GM19324 (cell line): ENCODE results near the gene AMY2A.
"Not testable (repeated sequence)": the region's sequence is repeated elsewhere in the genome, so short reads cannot be mapped to it uniquely, and the experiment has no call there.

Experiments
- ATAC-seq: cut with Tn5 transposase; IDR thresholded peaks from one replicate; pipeline ENCODE4 v1.9.1; 2021; ENCODE audit warnings: mild to moderate bottlenecking, moderate library complexity; ENCODE audit not compliant: unreplicated experiment, low FRiP score

AMY2A gene

DNA sequence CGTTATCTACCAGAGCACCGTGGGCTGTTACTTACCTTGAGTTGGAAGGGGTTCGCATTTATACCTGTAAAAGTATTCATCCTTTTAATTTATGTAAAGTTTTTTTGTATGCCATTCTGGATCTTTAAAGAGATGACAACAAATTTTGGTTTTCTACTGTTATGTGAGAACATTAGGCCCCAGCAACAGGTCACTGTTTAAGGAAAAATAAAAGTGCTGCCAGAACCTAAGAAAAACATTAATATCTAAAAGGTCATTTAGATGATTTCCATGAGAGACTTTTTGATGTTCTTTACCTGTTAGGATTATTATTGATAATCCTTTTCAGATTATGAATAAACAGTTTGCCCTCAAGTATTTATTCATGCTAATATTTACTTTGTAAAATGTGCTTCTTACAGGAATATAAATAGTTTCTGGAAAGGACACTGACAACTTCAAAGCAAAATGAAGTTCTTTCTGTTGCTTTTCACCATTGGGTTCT, at the start of gene AMY2A:
AMY2A (plus strand) TSS at position 434 of the 484 bp plus-strand sequence; CDS start at position 448, 14 bp downstream.
- ATAC-seq = not testable (repeated sequence)

GRCh38 chr1:103569493-103569892, 47.7 kb upstream of the AMY2A start:
- ATAC-seq = no peak

- ATAC-seq = not testable (repeated sequence)
Measured at GRCh38 chr1:103571289-103571688, 45.9 kb upstream of the AMY2A start, which contains the start of gene AMY2B. Gene AMY2B (plus strand): TSS chr1:103571589. CDS start chr1:103571603, 14 bp downstream.

DNA sequence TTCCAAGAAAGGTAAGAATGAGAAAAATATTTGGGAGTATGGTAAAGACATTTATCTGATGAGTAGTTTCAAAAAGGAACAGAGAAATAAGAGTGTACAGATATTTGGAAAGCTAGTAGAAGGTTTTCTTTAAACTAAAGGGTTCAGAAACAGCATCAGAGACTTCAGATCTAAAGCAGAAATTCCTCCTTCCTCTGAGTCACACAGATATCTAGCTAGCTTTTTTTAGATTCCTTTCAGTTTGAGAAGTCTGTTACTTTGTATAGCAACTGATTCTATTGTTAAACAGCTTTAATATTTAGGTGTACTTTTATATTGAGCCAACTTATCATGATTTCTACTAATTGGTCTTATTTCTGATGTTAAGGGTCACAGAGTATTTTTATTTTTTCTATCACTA, 41.2 kb upstream of the AMY2A start:
- no peak for ATAC-seq

- not testable (repeated sequence) for ATAC-seq
Measured at GRCh38 chr1:103576784-103577183, 40.4 kb upstream of the AMY2A start.

- no peak for ATAC-seq
Measured at GRCh38 chr1:103582464-103582863, 34.8 kb upstream of the AMY2A start.

DNA sequence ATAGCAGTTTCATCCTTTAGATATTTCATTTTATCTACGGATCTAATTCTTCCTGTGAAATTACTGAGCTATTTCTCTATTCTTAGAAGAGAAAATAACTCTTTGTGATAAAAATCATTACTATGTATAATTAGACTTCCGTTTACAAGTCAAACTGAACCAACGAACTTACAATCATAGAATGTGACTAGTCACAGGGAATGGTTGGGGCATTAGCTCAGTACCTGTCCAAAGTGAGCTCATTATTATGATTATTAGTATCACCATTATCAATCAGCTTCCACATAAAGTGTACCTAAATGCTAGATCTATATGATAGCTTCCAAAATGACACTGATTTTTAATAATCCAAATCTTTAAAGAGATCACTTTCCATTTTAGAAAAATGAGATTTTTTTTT, 33.3 kb upstream of the AMY2A start:
- no peak for ATAC-seq

DNA sequence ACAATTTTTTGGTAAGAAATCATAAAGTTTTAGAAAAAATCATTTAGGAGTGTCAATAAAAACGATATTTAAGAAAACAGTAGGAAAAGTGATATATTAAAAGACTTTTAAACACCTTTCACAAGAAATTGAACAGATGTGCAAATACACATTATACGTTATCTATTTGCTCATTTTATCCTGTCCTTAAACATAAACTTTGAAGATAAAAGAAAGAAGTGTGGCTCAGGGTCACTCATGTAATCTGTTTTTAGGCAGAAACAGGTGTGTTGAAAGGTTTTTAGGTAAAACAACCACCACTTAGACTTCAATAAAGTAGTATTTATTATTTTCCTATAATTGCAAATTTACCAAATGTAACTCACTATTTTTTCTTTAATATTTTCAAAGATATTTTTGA, 32.7 kb upstream of the AMY2A start:
- ATAC-seq = no peak

DNA sequence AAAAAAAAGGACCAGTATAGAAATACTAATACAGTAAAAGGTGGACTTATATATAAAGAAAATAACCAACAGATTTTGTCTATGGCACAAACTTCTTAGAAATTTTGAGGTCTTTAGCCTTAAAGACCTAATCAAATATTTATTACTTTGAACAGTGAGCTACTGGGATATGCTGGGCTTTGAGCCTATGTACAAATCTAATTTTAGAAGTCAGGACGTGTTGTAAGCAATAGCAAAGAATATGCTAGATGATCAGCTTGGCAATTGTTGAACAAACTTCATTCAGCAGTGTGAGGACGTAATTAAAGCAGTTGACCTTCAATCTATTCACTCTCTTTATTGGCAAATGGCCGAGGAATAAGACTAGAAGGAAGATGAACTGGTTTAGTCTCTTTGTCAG, 14.5 kb upstream of the AMY2A start:
- not testable (repeated sequence) for ATAC-seq

DNA sequence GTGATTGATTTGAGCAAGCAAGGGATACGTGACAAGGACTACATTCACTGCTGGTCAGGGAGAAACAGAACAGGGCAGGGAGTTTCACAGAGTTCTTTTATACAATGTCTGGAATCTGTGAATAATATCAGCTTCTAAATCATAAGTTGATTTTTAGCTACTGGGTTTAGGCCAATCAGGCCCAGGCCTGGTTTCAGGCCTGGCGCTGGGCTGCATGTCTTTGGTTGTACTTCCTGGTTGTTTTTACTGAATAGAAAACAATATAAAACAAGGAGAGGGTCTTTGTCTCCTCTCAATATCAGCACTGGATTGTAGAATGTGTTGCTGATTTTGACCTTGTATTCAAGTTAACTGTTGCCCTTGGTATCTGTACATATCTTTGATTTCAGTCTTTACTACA, 865 bp upstream of the AMY2A start:
- ATAC-seq = no peak

DNA sequence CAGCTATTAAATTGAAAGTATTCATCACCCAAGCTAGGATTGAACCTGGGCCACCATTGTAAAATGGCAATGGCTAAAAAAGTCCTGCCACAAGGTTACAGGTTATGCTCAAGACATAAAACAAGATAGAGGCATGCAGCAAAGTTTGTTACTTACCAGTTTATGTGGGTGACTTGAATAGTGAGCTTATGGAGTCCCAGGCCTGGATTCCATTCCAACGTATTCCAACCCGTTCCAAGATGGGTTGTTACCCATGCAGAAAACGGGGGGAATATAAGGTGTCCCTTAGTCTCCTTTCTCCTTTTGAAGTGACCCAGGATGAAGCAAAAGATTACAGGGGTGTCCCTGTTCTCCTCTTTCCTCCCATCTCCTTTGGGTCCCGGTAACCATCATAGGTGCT, 10.2 kb downstream of the AMY2A start:
- ATAC-seq = not testable (repeated sequence)

GRCh38 chr1:103641194-103641593, 24.0 kb downstream of the AMY2A start:
- not testable (repeated sequence) for ATAC-seq

DNA sequence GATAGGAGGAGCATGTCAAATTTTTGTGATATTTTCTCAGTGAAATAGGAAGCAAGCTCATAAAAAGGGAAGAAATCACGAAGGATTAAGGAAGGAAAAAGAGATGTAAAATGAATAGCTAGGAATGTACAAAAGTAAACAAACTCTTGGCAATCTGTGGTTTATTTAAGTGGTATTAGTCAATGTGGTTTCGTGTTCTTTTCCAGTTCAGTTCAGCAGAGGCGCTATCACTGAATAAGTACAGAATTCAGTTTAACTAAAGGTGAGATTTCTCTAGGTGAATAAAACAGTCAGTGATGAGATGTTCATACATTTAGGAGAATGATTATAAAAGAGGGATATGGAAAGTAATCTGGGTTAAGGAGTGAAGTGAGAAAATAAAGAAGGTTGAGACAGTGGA, 26.7 kb downstream of the AMY2A start:
- not testable (repeated sequence) for ATAC-seq

DNA sequence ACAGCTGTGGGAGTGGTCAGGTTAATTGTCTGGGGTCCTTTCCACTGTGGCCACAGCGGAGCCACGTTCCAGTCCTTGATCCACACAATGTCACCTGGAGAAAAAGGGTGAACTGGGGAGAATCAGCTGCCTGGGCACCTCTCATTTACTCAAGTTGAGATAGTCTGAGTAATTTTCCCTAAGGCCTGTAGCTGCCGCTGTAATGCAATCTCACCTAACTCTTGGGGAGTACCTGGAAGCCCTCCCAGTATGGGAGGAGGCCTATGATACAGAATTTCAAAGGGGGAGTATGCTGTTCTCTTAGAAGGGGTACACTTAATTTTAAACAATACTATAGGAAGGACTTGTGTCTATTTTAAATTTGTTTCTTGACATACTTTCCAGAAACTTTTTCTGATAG, 33.1 kb downstream of the AMY2A start:
- ATAC-seq = not testable (repeated sequence)

- ATAC-seq = not testable (repeated sequence)
Measured at GRCh38 chr1:103650889-103651288, 33.7 kb downstream of the AMY2A start.

DNA sequence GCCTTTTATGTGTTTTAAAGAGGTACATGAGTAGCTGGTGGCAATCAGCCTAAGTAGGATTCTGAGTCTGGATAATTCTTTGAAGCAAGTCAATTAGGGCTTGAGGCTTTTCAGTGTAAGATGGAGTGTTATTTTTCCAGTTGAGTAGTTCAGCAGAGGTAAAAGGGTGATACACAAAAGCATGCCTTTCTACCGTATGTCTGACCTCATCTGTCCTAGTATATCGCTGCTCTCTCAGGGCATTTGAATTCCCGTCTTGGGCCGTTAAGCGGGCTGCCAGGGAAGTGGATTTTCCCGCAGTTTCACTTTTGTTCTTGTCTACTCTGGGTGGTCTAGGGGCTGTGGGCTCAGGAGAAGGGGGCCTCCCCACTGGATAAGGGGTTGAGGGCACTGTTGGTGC, 36.9 kb downstream of the AMY2A start:
- not testable (repeated sequence) for ATAC-seq

DNA sequence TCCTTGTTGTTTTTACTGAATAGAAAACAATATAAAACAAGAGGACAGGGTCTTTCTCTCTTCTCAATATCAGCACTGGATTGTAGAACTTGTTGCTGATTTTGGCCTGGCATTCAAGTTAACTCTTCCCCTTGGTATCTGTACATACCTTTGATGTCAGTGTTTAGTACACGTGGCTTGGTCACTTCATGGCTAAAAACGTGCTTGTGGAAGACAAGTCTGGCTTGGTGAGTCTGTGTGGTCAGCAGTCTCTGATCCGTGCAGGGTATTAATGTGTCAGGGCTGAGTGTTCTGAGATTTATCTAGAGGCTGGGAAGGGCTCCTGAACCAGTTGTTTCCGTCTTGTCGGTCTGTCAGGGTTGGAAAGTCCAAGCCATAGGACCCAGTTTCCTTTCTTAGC, 38.2 kb downstream of the AMY2A start, which contains the start of gene AMY1A:
AMY1A (plus strand) TSS at position 301 of the 400 bp plus-strand sequence. CDS start 571 bp downstream, outside the sequence.
- not testable (repeated sequence) for ATAC-seq
